K562 (cell line): ENCODE measurements around the gene ZNF740. TPM values are rescaled to one million over a fixed set of nuclear protein-coding genes. Genes with fewer than 3 reads are reported as not detected.
A peak's percentile ranks its signal among the peaks of the same experiment; 100 is the strongest.

ENCODE experiments used
- ATAC-seq: fragments of 200-7000 bp; cut with Tn5 transposase; 3 replicates; pipeline ENCODE4 v1.9.1; 2020; ENCODE audit warnings: moderate library complexity
- BruUV-seq: library from RNA; stranded (reverse); fragments of 400-500 nt; replicated peaks from 2 replicates; lab custom pipeline; 2021; lab: Mats Ljungman, UMichigan
- CTCF ChIA-PET: fragments of 300-600 bp; formaldehyde crosslinking; extraction: SDS; loops from one replicate; lab custom pipeline; 2021; ENCODE audit warnings: low intra/inter-chr PET ratio; lab: Yijun Ruan, JAX
- POLR2A ChIA-PET: fragments of 300-600, 350-650 bp; sonication (Branson Sonifier 250); formaldehyde crosslinking; extraction: SDS; loops from one replicate; lab custom pipeline; 2021; ENCODE audit warnings: antibody characterized with exemption, inconsistent platforms; lab: Yijun Ruan, JAX
- DNase-seq, 4 experiments: peaks; one replicate each; pipeline versions ENCODE4 v3.0.0 to v3.0.0-alpha.2; 2011 to 2018; ENCODE audit warnings: low spot score in 3 of 4, mixed read lengths in 3 of 4; ENCODE audit errors: extremely low read depth in 1 of 4
- FAIRE-seq: peaks from 2 replicates; lab custom pipeline; 2011; peaks lifted over from hg19 to GRCh38; lab: Jason Lieb, UNC
- H2AFZ ChIP-seq: 2 replicates; pipeline ENCODE4 v1.6.0; 2011; ENCODE audit warnings: low read depth, low read length, control low read depth, inconsistent platforms
- H3K27ac ChIP-seq: fragments of 200-600 bp; 3 replicates; pipeline ENCODE4 v1.8.0; 2011; ENCODE audit warnings: low read depth, mild to moderate bottlenecking, control low read depth, inconsistent platforms, low read length, moderate library complexity, mixed read lengths; ENCODE audit errors: extremely low read depth
- H3K27me3 ChIP-seq, 2 experiments: fragments of 300-600 bp in 1 of 2; 2 replicates in 1 of 2; 3 replicates in 1 of 2; pipeline versions ENCODE4 v1.6.0 to v1.8.0; 2011; ENCODE audit warnings: inconsistent platforms in 2 of 2, low read length in 2 of 2, mild to moderate bottlenecking in 1 of 2, mixed read lengths in 1 of 2, moderate library complexity in 1 of 2; ENCODE audit not compliant: control insufficient read depth in 2 of 2, insufficient read depth in 2 of 2
- H3K36me3 ChIP-seq: fragments of 300-600 bp; 3 replicates; pipeline ENCODE4 v1.8.0; 2011; ENCODE audit warnings: mild to moderate bottlenecking, low read length, inconsistent platforms; ENCODE audit not compliant: control insufficient read depth, insufficient read depth
- H3K4me1 ChIP-seq, 2 experiments: fragments of 200-600 bp in 1 of 2; replicated peaks in 1 of 2; 2 replicates in 1 of 2; 3 replicates in 1 of 2; pipeline versions ENCODE4 v1.5.1 to v1.8.0; 2011; ENCODE audit warnings: inconsistent platforms in 2 of 2, low read length in 2 of 2, mild to moderate bottlenecking in 1 of 2, mixed read lengths in 1 of 2, moderate library complexity in 1 of 2; ENCODE audit not compliant: control insufficient read depth in 2 of 2, insufficient read depth in 2 of 2
- H3K4me2 ChIP-seq: 2 replicates; pipeline ENCODE4 v1.6.1; 2011; ENCODE audit warnings: low read length, control low read depth, inconsistent platforms, mixed read lengths; ENCODE audit not compliant: insufficient read depth
- H3K4me3 ChIP-seq: fragments of 200-600 bp; sonication (generic), shearing (Covaris generic); 2 replicates; pipeline ENCODE4 v1.5.1; 2016; ENCODE audit warnings: control low read depth, inconsistent platforms
- H3K79me2 ChIP-seq: fragments of 200-600 bp; 3 replicates; pipeline ENCODE4 v1.8.0; 2011; ENCODE audit warnings: low read length, inconsistent platforms; ENCODE audit not compliant: control insufficient read depth, insufficient read depth
- H3K9ac ChIP-seq, 2 experiments: 2 replicates each; pipeline versions ENCODE4 v1.6.0 to v1.6.1; 2011; ENCODE audit warnings: low read depth in 2 of 2, low read length in 2 of 2, control low read depth in 1 of 2, inconsistent platforms in 1 of 2, mild to moderate bottlenecking in 1 of 2, mixed read lengths in 1 of 2; ENCODE audit not compliant: insufficient read depth in 1 of 2
- H3K9me1 ChIP-seq: one replicate; pipeline ENCODE4 v1.6.0; 2011; ENCODE audit warnings: inconsistent platforms, mild to moderate bottlenecking, low read length, moderate library complexity; ENCODE audit not compliant: control insufficient read depth, insufficient read depth
- H3K9me3 ChIP-seq: replicated peaks from 2 replicates; pipeline ENCODE4 v1.5.1; 2011; ENCODE audit warnings: low read depth, low read length, inconsistent platforms; ENCODE audit not compliant: control insufficient read depth, insufficient read depth
- H4K20me1 ChIP-seq: replicated peaks from 2 replicates; pipeline ENCODE4 v1.6.1; 2011; ENCODE audit warnings: low read length, inconsistent platforms, mixed read lengths; ENCODE audit not compliant: control insufficient read depth, insufficient read depth
- CBX1 ChIP-seq: sonication (generic); IDR thresholded peaks from 2 replicates; pipeline ENCODE4 v1.6.1; 2016; ENCODE audit warnings: antibody characterized with exemption, low read depth, mild to moderate bottlenecking
- CEBPB ChIP-seq: fragments of 450-650 bp; IDR thresholded peaks from 2 replicates; pipeline ENCODE4 v1.6.1; 2016; ENCODE audit warnings: missing genetic modification characterization, missing compliant biosample characterization
- ESRRA ChIP-seq: fragments of 450-650 bp; IDR thresholded peaks from 2 replicates; pipeline ENCODE4 v1.6.1; 2014; ENCODE audit warnings: low read depth, mild to moderate bottlenecking, moderate library complexity, borderline replicate concordance
- GATA2 ChIP-seq: sonication (generic); formaldehyde crosslinking; IDR thresholded peaks from 2 replicates; pipeline ENCODE4 v1.4.0; 2020; ENCODE audit warnings: mild to moderate bottlenecking, missing genetic modification reagents
- HES1 ChIP-seq: fragments of 450-650 bp; IDR thresholded peaks from 2 replicates; pipeline ENCODE4 v1.6.1; 2016; ENCODE audit warnings: low read depth, mild to moderate bottlenecking, moderate library complexity
- HNRNPH1 ChIP-seq: fragments of 200-400 bp; formaldehyde crosslinking; optimal IDR thresholded peaks from 2 replicates; pipeline ENCODE3; 2017; ENCODE audit warnings: low read depth, mild to moderate bottlenecking, low read length, moderate library complexity
- HOXB6 ChIP-seq: fragments of 250-450 bp; sonication (Bioruptor Pico); IDR thresholded peaks from 2 replicates; pipeline ENCODE4 v1.5.1; 2022; ENCODE audit warnings: mild to moderate bottlenecking, borderline replicate concordance
- NR2C1 ChIP-seq, 2 experiments: fragments of 450-650 bp; IDR thresholded peaks; 2 replicates each; pipeline ENCODE4 v1.6.1; 2017; ENCODE audit warnings: mild to moderate bottlenecking in 2 of 2, antibody characterized with exemption in 1 of 2, inconsistent platforms in 1 of 2, missing compliant biosample characterization in 1 of 2, missing genetic modification characterization in 1 of 2
- NR2C2 ChIP-seq, 2 experiments: fragments of 200-800 bp in 1 of 2; sonication (Bioruptor generic) in 1 of 2; sonication (generic) in 1 of 2; formaldehyde crosslinking in 1 of 2; IDR thresholded peaks; 2 replicates each; pipeline versions ENCODE4 v1.6.1 to v1.8.0; 2016 to 2022; ENCODE audit warnings: mild to moderate bottlenecking in 1 of 2, missing compliant biosample characterization in 1 of 2, missing genetic modification characterization in 1 of 2, missing genetic modification reagents in 1 of 2
- RAD21 ChIP-seq, 2 experiments: fragments of 250-450 bp in 1 of 2; fragments of 450-650 bp in 1 of 2; sonication (Bioruptor Pico) in 1 of 2; formaldehyde crosslinking in 1 of 2; IDR thresholded peaks in 1 of 2; conservative IDR thresholded peaks in 1 of 2; 2 replicates each; pipeline versions ENCODE4 v1.4.0 to v1.8.0; 2020 to 2022; ENCODE audit warnings: mild to moderate bottlenecking in 2 of 2, moderate library complexity in 1 of 2
- TAF7 ChIP-seq: fragments of 450-650 bp; IDR thresholded peaks from 2 replicates; pipeline ENCODE4 v1.6.1; 2016; ENCODE audit warnings: missing genetic modification characterization, missing compliant biosample characterization
- ZNF263 ChIP-seq: sonication (generic); formaldehyde crosslinking; IDR thresholded peaks from 2 replicates; pipeline ENCODE4 v1.8.0; 2022; ENCODE audit warnings: mild to moderate bottlenecking, missing genetic modification reagents, borderline replicate concordance
- ZNF311 ChIP-seq: fragments of 250-450 bp; sonication (Bioruptor Pico); IDR thresholded peaks from 2 replicates; pipeline ENCODE4 v1.4.0; 2020; ENCODE audit warnings: mild to moderate bottlenecking, moderate library complexity
- ZNF589 ChIP-seq: fragments of 200-800 bp; sonication (Bioruptor generic); IDR thresholded peaks from 2 replicates; pipeline ENCODE4 v1.6.1; 2016; ENCODE audit warnings: low read depth, missing genetic modification characterization, missing compliant biosample characterization
- WGBS: fragments of 100-300 bp; shearing (Covaris generic); methylation state at CpG from one replicate; pipeline ENCODE4 v1.1.6; 2016; ENCODE audit warnings: low coverage, mixed read lengths; ENCODE audit not compliant: insufficient coverage; ENCODE audit errors: missing lambda C conversion rate; 5-methylcytosine and 5-hydroxymethylcytosine counted together
- in situ Hi-C: fragments of 300-500 bp; cut with MboI; formaldehyde crosslinking; loops from 4 replicates; pipeline ENCODE4 v1.15.0; 2018; ENCODE audit warnings: inconsistent platforms, mixed read lengths
- intact Hi-C: fragments of 100-400 bp; cut with micrococcal nuclease; formaldehyde crosslinking; loops from 2 replicates; pipeline ENCODE4 v1.14.2; 2022
- polyA plus RNA-seq, 8 experiments: library from polyadenylated mRNA; depleted of rRNA in 4 of 8; stranded (reverse) in 5 of 8; unstranded in 3 of 8; fragments of >200 nt; fragmentation: Nextera tagmentation in 2 of 8; fragmentation: Illumina TruSeq in 1 of 8; extraction: Ambion mirVana in 2 of 8; extraction: Trizol in 1 of 8; gene quantifications; 2 replicates each; pipeline versions ENCODE4 v1.2.1 to v1.2.3, GENCODE V29; 2011 to 2014; ENCODE audit warnings: inconsistent platforms in 1 of 8, missing spikeins in 1 of 8
- total RNA-seq, 7 experiments: library from RNA; depleted of rRNA in 6 of 7; stranded (reverse); fragments of >200 nt in 6 of 7; fragmentation: Illumina TruSeq in 2 of 7; extraction: Trizol in 2 of 7; gene quantifications; 2 replicates each; pipeline versions ENCODE4 v1.2.1 to v1.2.3, GENCODE V29; 2011 to 2021; ENCODE audit warnings: low replicate concordance in 1 of 7
- TF ChIP-seq, protein P1 (sequence below): sonication (generic); formaldehyde crosslinking; IDR thresholded peaks from 2 replicates; pipeline ENCODE4 v1.8.0; 2022; ENCODE audit warnings: mild to moderate bottlenecking, missing genetic modification reagents, borderline replicate concordance
- TF ChIP-seq, protein P2 (sequence below): sonication (generic); formaldehyde crosslinking; IDR thresholded peaks from 2 replicates; pipeline ENCODE4 v1.4.0; 2020; ENCODE audit warnings: mild to moderate bottlenecking, missing genetic modification reagents

ZNF740 gene
- total and polyA plus RNA-seq, 9 of the 15 experiments (the other 6 are each of a cell fraction or from before 2014, with no cell fraction given), result 0.57 to 46.4 (median 18.6) TPM

DNA sequence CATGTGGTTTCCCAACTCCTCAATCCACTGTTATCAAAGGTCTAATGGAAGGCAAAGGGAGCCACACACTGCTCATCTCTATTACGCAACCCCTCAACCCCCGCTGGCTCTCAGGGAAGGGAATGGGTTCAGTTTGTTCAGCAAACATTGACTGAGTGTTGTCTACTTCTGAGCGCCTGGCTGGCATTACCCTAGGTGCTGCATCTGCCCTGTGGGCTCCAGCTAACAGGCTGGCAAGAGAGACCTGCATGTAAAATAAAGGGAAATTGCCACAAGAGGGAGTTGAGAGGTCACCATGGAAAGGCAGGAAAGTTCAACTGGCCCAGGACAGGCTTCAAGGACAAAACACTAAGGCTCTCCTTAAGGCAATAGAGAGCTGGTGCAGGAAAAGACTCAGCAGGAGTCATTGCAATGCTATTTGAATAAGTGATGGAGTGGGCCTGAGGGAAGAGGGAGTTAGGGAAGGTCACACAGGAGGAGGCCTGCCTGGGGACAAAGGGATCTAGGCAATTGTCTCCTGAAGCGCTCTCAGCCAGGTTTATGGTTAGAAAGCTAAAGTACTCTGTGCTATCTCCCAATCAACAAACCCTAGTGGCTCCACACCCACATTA is 5.5 kb upstream of the ZNF740 start:
- no peaks in the 10 kb centered on the region for H3K27me3 ChIP-seq
- peak; percentile 53 for ATAC-seq
- peaks cover 5% of the 10 kb centered on the region; the same call in 1 of the 3 replicates for H3K79me2 ChIP-seq
- ChIA-PET CTCF (interaction anchor here (0.6 kb wide), 1 partner anchor 153 kb away, joined by 3 read pairs; no protein-coding TSS in a partner anchor), POLR2A (interaction anchor here (0.5 to 0.8 kb wide), 4 partner anchors 9 to 1259 kb away, joined by 3 read pairs; no protein-coding TSS in a partner anchor)
- H2AFZ ChIP-seq, result peak overlapping the region; percentile 51
- FAIRE-seq, result peak; percentile 42
- H3K36me3 ChIP-seq, result no peaks in the 10 kb centered on the region
- WGBS, result 45% methylated on average over 4 of the region's 4 CpGs
- H3K9me1 ChIP-seq, result no peaks in the 10 kb centered on the region
- DNase-seq, result peak in 3 of 4 experiments; percentile 18 to 51 (median 22)
- BruUV-seq, result no TSS peak
- H3K4me2 ChIP-seq, result no peak overlapping the region
- H3K4me1 ChIP-seq, result peaks cover 13 to 27% of the 10 kb centered on the region in 2 experiments
- in situ Hi-C loops (no loop called here), intact Hi-C loops (no loop called here)
- no peak overlapping the region for H3K9ac ChIP-seq
- no peak overlapping the region; the same call in 2 of the 3 replicates for H3K27ac ChIP-seq
- H4K20me1 ChIP-seq, result no peaks in the 10 kb centered on the region
- H3K4me3 ChIP-seq, result no peak overlapping the region
- no peaks in the 10 kb centered on the region for H3K9me3 ChIP-seq
- peak; percentile 44; the same call in 1 of the 2 replicates for TF ChIP-seq NR2C1 (IDR thresholded peaks at IDR 0.05)
- peak; percentile 58 for TF ChIP-seq NR2C1 (tag; IDR thresholded peaks at IDR 0.05)
- TF ChIP-seq HNRNPH1, result no peak
- no peak for TF ChIP-seq HES1
- TF ChIP-seq RAD21 (CRISPR knock-in tag; conservative IDR thresholded peaks at IDR 0.05 in 1 of 2, IDR thresholded peaks at IDR 0.05 in 1 of 2), result peak; percentile 33 to 50; a peak in 2 of 4 replicates
- TF ChIP-seq, protein P1, sequence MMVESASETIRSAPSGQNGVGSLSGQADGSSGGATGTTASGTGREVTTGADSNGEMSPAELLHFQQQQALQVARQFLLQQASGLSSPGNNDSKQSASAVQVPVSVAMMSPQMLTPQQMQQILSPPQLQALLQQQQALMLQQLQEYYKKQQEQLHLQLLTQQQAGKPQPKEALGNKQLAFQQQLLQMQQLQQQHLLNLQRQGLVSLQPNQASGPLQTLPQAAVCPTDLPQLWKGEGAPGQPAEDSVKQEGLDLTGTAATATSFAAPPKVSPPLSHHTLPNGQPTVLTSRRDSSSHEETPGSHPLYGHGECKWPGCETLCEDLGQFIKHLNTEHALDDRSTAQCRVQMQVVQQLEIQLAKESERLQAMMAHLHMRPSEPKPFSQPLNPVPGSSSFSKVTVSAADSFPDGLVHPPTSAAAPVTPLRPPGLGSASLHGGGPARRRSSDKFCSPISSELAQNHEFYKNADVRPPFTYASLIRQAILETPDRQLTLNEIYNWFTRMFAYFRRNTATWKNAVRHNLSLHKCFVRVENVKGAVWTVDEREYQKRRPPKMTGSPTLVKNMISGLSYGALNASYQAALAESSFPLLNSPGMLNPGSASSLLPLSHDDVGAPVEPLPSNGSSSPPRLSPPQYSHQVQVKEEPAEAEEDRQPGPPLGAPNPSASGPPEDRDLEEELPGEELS (CRISPR knock-in tag), result no peak
- TF ChIP-seq CBX1, result no peak
- no peak for TF ChIP-seq ZNF311
- TF ChIP-seq GATA2 (CRISPR knock-in tag), result 0 out of 2 replicates have a peak, but pooled peaks have one; percentile 9
- no peak for TF ChIP-seq ZNF589 (CRISPR knock-in tag)
- TF ChIP-seq TAF7, result no peak
- peak; percentile 75 for TF ChIP-seq ESRRA
- TF ChIP-seq NR2C2 (CRISPR knock-in tag; IDR thresholded peaks at IDR 0.05), result no peak
- peak; percentile 55; the same call in 1 of the 2 replicates for TF ChIP-seq NR2C2 (tag; IDR thresholded peaks at IDR 0.05)
- peak; percentile 99 for TF ChIP-seq CEBPB (tag)
- no peak for TF ChIP-seq ZNF263 (CRISPR knock-in tag)
- TF ChIP-seq HOXB6 (CRISPR knock-in tag), result no peak
- TF ChIP-seq, protein P2, sequence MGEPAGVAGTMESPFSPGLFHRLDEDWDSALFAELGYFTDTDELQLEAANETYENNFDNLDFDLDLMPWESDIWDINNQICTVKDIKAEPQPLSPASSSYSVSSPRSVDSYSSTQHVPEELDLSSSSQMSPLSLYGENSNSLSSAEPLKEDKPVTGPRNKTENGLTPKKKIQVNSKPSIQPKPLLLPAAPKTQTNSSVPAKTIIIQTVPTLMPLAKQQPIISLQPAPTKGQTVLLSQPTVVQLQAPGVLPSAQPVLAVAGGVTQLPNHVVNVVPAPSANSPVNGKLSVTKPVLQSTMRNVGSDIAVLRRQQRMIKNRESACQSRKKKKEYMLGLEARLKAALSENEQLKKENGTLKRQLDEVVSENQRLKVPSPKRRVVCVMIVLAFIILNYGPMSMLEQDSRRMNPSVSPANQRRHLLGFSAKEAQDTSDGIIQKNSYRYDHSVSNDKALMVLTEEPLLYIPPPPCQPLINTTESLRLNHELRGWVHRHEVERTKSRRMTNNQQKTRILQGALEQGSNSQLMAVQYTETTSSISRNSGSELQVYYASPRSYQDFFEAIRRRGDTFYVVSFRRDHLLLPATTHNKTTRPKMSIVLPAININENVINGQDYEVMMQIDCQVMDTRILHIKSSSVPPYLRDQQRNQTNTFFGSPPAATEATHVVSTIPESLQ, result no peak
